Ramos (cell line): ENCODE measurements around the gene PPM1H.

Experiments
- in situ Hi-C: fragments of 300-500 bp; cut with MboI; formaldehyde crosslinking; loops from one replicate; pipeline ENCODE4 v1.14.3; 2022; ENCODE audit warnings: low sequenced_read_pairs; ENCODE audit not compliant: unreplicated experiment

The PPM1H gene

GRCh38 chr12:62720661-62721330 lies 214.2 kb downstream of the PPM1H start:
- in situ Hi-C loops = no loop called here

GRCh38 chr12:62720025-62720424 lies 214.9 kb downstream of the PPM1H start:
- in situ Hi-C loops = no loop called here

- in situ Hi-C loops = no loop called here
Measured at GRCh38 chr12:62718762-62719426, 216.1 kb downstream of the PPM1H start.

- in situ Hi-C loops = no loop called here
Measured at GRCh38 chr12:62717643-62718042, 217.3 kb downstream of the PPM1H start.

- in situ Hi-C loops = no loop called here
Measured at GRCh38 chr12:62716866-62717525, 218.0 kb downstream of the PPM1H start.

GRCh38 chr12:62716037-62716436 lies 218.9 kb downstream of the PPM1H start:
- in situ Hi-C loops = no loop called here

GRCh38 chr12:62714774-62715721 lies 219.9 kb downstream of the PPM1H start:
- in situ Hi-C loops = no loop called here

- in situ Hi-C loops = no loop called here
Measured at GRCh38 chr12:62714181-62714773, 220.7 kb downstream of the PPM1H start.

- in situ Hi-C loops = no loop called here
Measured at GRCh38 chr12:62713723-62714122, 221.2 kb downstream of the PPM1H start.

GRCh38 chr12:62712681-62713573 lies 222.0 kb downstream of the PPM1H start:
- in situ Hi-C loops = no loop called here

GRCh38 chr12:62711631-62712241 lies 223.2 kb downstream of the PPM1H start:
- in situ Hi-C loops = no loop called here

- in situ Hi-C loops = no loop called here
Measured at GRCh38 chr12:62709311-62709710, 225.6 kb downstream of the PPM1H start.

GRCh38 chr12:62707939-62708338 lies 227.0 kb downstream of the PPM1H start:
- in situ Hi-C loops = no loop called here

GRCh38 chr12:62705846-62706245 lies 229.1 kb downstream of the PPM1H start:
- in situ Hi-C loops = no loop called here

- in situ Hi-C loops = no loop called here
Measured at GRCh38 chr12:62703011-62703380, 232.0 kb downstream of the PPM1H start.

GRCh38 chr12:62701492-62701891 lies 233.5 kb downstream of the PPM1H start:
- in situ Hi-C loops = no loop called here

- in situ Hi-C loops = no loop called here
Measured at GRCh38 chr12:62700091-62700880, 234.7 kb downstream of the PPM1H start.

GRCh38 chr12:62698701-62699101 lies 236.2 kb downstream of the PPM1H start:
- in situ Hi-C loops = no loop called here
